Ovary (tissue), 9 donors: ENCODE results near the gene CFAP61. TPM values are rescaled to one million over a fixed set of nuclear protein-coding genes. Genes with fewer than 3 reads are reported as not detected.

ENCODE experiments used
- DNase-seq, 5 donors: peaks; one replicate each; pipeline ENCODE4 v3.0.0-alpha.2; 2019 to 2020
- H3K27ac ChIP-seq, 2 donors: fragments of 200-600 bp; one replicate each; pipeline versions ENCODE4 v1.5.1 to v1.8.0; 2019 to 2022
- H3K27me3 ChIP-seq: fragments of 200-600 bp; one replicate; pipeline ENCODE4 v1.8.0; 2022
- H3K36me3 ChIP-seq: fragments of 200-600 bp; sonication (generic); one replicate; pipeline ENCODE4 v1.5.1; 2019
- H3K4me1 ChIP-seq: one replicate; pipeline ENCODE4 v1.8.1; 2013; ENCODE audit warnings: mild to moderate bottlenecking, moderate library complexity; ENCODE audit not compliant: insufficient read depth
- H3K4me3 ChIP-seq: fragments of 200-600 bp; sonication (generic); one replicate; pipeline ENCODE4 v1.5.1; 2017
- H3K9me3 ChIP-seq, 2 donors: fragments of 200-600 bp in 1 of 2; sonication (generic) in 1 of 2; one replicate each; pipeline versions ENCODE4 v1.5.1 to v1.8.1; 2013 to 2019; ENCODE audit warnings: mild to moderate bottlenecking in 1 of 2, moderate library complexity in 1 of 2
- EP300 ChIP-seq: sonication (generic); formaldehyde crosslinking; IDR thresholded peaks from one replicate; pipeline ENCODE4 v1.6.1; 2017; ENCODE audit warnings: antibody characterized with exemption
- POLR2A ChIP-seq: fragments of 450-650 bp; IDR thresholded peaks from one replicate; pipeline ENCODE4 v1.6.1; 2017; ENCODE audit warnings: antibody characterized with exemption, mild to moderate bottlenecking, moderate library complexity
- WGBS, 3 donors: extraction: QIAGEN DNeasy Blood & Tissue Kit in 1 of 3; methylation state at CpG; one replicate each; pipeline versions ENCODE4 v1.1.5 to v1.1.7; 2013 to 2017; 5-methylcytosine and 5-hydroxymethylcytosine counted together
- intact Hi-C, 4 donors: fragments of 100-400 bp; cut with DNase I; formaldehyde crosslinking; loops; one replicate each; pipeline versions ENCODE4 v1.11.0 to v1.15.1; 2022 to 2023
- polyA plus RNA-seq, 2 donors: library from polyadenylated mRNA; stranded (reverse); fragments of 200-250 nt in 1 of 2; fragments of 350-450 nt in 1 of 2; fragmentation: Illumina TruSeq in 1 of 2; extraction: RNeasy Lipid Tissue Mini Kit (QIAGEN cat#74804) in 1 of 2; gene quantifications; one replicate each; pipeline ENCODE4 v1.2.3, GENCODE V29; 2013 to 2014
- total RNA-seq, 7 donors: library from RNA; depleted of rRNA in 2 of 7; stranded (reverse); fragments of >200 nt in 2 of 7; fragmentation: NEBNext Ultra II Directional in 3 of 7; extraction: Animal tissue kit (Norgen Biotek cat#: 25700) in 3 of 7; gene quantifications; one replicate each; pipeline versions ENCODE4 v1.1.0 to v1.2.4, GENCODE V29; 2016 to 2023
- TF ChIP-seq, protein P1 (sequence below), 3 donors: fragments of 450-650 bp in 2 of 3; fragments of 200-600 bp in 1 of 3; IDR thresholded peaks; one replicate each; pipeline versions ENCODE4 v1.5.1 to v1.8.0; 2016 to 2022; ENCODE audit warnings: antibody characterized with exemption in 3 of 3, mild to moderate bottlenecking in 1 of 3
- donor health status: DM: no; HTN: no; CAD: no; lungs with moderate emphysema.
- donor health status: DM: no; HTN: no; CAD: no.
- donor health status: Bipolar disorder and iron deficiency.
- donor health status: DM: yes; HTN: yes; CAD: no.
- donor health status: DM: no; HTN: no; CAD: no.
- donor health status: DM: yes; HTN: yes; CAD: no.

Gene CFAP61
- total and polyA plus RNA-seq, 9 donors, result 0.12 to 13.1 (median 0.96) TPM; not detected in 1

DNA sequence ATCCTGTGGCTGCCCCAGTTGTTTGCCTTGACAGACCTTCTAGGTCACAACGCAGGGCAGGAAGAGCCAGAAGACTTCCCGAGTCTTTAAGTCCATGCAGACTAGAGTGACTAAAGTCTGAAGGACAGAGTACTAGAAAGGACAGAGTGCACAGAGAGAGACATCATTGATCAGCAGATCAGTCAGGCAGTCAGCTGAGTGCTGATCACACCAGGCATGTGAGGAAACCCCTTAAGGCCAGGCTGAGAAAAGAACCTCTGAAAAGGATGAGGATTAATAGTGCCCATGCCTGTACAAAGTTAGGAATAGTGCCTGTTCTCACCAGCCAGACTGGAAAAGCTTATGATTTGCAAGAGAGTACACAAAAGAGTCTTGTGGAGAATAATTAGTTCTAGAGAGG is 91.3 kb downstream of the CFAP61 start:
- WGBS, 3 donors, result 51 to 71% (median 65%) methylated on average over 2 of the region's 2 CpGs
- intact Hi-C loops, result no loop called here

DNA sequence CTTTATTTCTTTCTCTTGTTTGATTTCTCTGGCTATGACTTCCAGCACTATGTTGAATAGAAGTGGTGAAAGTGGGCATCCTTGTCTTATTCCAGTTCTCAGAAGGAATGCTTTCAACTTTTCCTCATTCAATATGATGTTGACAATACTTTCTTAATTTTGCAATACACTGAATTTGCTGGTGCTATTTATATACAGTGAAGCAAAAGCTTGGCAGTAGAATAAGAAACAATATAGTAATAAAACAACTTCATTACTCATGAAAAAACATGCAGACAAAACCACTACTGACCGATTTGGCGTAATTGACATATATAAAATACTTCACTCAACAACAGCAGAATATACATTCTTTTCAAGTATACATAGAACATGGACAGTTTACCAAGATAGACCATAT is 96.4 kb downstream of the CFAP61 start:
- Histone ChIP-seq H3K4me1 (no peaks in the 10 kb centered on the region), H3K9me3 (no peaks in the 10 kb centered on the region), H3K27me3 (no peaks in the 10 kb centered on the region), H3K36me3 (no peaks in the 10 kb centered on the region), H3K4me3 (no peak overlapping the region), H3K27ac (no peak overlapping the region)
- intact Hi-C loops, result no loop called here
- TF ChIP-seq, protein P1, sequence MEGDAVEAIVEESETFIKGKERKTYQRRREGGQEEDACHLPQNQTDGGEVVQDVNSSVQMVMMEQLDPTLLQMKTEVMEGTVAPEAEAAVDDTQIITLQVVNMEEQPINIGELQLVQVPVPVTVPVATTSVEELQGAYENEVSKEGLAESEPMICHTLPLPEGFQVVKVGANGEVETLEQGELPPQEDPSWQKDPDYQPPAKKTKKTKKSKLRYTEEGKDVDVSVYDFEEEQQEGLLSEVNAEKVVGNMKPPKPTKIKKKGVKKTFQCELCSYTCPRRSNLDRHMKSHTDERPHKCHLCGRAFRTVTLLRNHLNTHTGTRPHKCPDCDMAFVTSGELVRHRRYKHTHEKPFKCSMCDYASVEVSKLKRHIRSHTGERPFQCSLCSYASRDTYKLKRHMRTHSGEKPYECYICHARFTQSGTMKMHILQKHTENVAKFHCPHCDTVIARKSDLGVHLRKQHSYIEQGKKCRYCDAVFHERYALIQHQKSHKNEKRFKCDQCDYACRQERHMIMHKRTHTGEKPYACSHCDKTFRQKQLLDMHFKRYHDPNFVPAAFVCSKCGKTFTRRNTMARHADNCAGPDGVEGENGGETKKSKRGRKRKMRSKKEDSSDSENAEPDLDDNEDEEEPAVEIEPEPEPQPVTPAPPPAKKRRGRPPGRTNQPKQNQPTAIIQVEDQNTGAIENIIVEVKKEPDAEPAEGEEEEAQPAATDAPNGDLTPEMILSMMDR (IDR thresholded peaks at IDR 0.05), result no peak
- DNase-seq, result no peak
- WGBS, 3 donors, result 84 to 90% (median 88%) methylated on average over 2 of the region's 2 CpGs

More for the DNA sequence above, 91.3 kb downstream of the CFAP61 start:
- Histone ChIP-seq H3K9me3 (no peaks in the 10 kb centered on the region), H3K27ac (no peak overlapping the region), H3K36me3 (no peaks in the 10 kb centered on the region), H3K4me3 (no peak overlapping the region), H3K27me3 (no peaks in the 10 kb centered on the region), H3K4me1 (no peaks in the 10 kb centered on the region)
- DNase-seq, result no peak
- TF ChIP-seq, protein P1 (IDR thresholded peaks at IDR 0.05), result no peak
- TF ChIP-seq POLR2A, result no peak
- no peak for TF ChIP-seq EP300

DNA sequence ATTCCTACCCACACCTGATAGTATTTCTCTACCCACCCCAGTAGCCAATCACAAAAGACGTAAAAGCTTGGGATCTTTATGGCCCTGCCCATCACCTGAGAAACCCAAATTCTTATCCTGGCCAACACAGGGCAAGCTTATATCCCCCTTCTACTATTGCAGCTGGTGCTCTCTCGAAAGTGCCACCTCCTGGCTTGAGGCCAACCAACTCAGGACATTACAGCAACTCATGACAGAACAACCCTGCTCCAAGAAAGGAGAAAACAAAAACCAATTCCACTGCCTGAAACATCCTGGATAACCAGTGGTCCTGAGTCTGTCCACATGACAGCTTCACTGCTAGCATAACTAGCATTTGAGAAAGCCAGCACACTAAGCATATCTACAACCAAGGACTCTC is 97.9 kb downstream of the CFAP61 start:
- no peaks in the 10 kb centered on the region for H3K27me3 ChIP-seq
- H3K36me3 ChIP-seq, result no peaks in the 10 kb centered on the region
- H3K9me3 ChIP-seq, result no peaks in the 10 kb centered on the region
- TF ChIP-seq POLR2A (no peak), EP300 (no peak)
- TF ChIP-seq, protein P1 (IDR thresholded peaks at IDR 0.05), result no peak
- WGBS, 3 donors, result 61 to 83% (median 81%) methylated on average over 2 of the region's 2 CpGs
- intact Hi-C loops, result no loop called here
- no peak for DNase-seq
- no peak overlapping the region for H3K27ac ChIP-seq
- H3K4me1 ChIP-seq, result no peaks in the 10 kb centered on the region
- H3K4me3 ChIP-seq, result no peak overlapping the region

DNA sequence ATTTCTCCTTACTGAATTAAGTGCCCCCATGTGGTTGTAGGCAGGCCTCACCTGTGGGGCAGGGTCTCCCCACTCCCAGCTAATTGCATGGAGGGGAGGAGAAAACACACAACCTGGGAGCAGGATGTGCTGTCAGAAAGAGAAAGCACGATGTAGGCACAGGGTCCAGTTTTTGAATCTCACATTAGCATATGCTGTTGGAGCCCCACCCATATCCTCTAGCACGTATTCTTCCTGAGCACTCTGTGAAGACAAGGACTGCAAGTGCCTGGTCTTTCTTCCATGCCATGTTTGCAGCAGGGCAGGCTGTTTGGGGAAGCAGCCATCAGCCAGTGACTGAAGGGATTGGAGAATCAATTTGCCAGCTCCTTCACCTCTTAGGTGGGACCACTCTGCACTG is 108.2 kb downstream of the CFAP61 start:
- Histone ChIP-seq H3K27me3 (no peaks in the 10 kb centered on the region), H3K4me1 (no peaks in the 10 kb centered on the region), H3K4me3 (no peak overlapping the region), H3K9me3 (no peaks in the 10 kb centered on the region), H3K27ac (no peak overlapping the region), H3K36me3 (no peaks in the 10 kb centered on the region)
- 33 to 79% (median 53%) methylated on average over 2 of the region's 2 CpGs for WGBS, 3 donors
- DNase-seq, result no peak
- intact Hi-C loops, result no loop called here
- TF ChIP-seq POLR2A, result no peak
- TF ChIP-seq EP300, result no peak
- TF ChIP-seq, protein P1 (IDR thresholded peaks at IDR 0.05), result no peak

DNA sequence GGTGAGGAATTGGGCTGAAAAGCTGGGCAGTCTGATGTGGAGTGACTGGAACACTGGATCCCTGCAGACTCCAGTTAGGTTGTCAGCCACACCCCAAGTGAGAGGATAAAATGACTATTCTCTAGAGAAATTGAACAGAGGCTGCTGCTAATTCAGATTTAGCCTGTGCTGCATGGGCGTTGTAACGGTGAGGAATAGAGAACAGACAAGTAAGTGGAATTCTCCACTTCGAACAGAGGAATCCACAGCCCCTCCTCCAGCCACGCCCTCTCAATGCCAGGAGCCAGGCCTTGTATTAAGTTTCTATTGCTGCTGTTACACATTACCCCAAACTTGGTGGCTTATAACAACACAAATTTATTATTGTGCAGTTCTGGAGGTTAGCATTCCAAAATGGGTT is 109.3 kb downstream of the CFAP61 start:
- no peak overlapping the region for H3K4me3 ChIP-seq
- intact Hi-C loops, result no loop called here
- DNase-seq, result no peak
- no peak overlapping the region for H3K27ac ChIP-seq
- H3K9me3 ChIP-seq, result no peaks in the 10 kb centered on the region
- no peak for TF ChIP-seq POLR2A
- TF ChIP-seq EP300, result no peak
- TF ChIP-seq, protein P1 (IDR thresholded peaks at IDR 0.05), result no peak
- H3K36me3 ChIP-seq, result no peaks in the 10 kb centered on the region
- no peaks in the 10 kb centered on the region for H3K4me1 ChIP-seq
- 44 to 51% (median 46%) methylated on average over 4 of the region's 4 CpGs for WGBS, 3 donors
- no peaks in the 10 kb centered on the region for H3K27me3 ChIP-seq
